ENCODE results near the gene LIPE.

The LIPE gene

DNA sequence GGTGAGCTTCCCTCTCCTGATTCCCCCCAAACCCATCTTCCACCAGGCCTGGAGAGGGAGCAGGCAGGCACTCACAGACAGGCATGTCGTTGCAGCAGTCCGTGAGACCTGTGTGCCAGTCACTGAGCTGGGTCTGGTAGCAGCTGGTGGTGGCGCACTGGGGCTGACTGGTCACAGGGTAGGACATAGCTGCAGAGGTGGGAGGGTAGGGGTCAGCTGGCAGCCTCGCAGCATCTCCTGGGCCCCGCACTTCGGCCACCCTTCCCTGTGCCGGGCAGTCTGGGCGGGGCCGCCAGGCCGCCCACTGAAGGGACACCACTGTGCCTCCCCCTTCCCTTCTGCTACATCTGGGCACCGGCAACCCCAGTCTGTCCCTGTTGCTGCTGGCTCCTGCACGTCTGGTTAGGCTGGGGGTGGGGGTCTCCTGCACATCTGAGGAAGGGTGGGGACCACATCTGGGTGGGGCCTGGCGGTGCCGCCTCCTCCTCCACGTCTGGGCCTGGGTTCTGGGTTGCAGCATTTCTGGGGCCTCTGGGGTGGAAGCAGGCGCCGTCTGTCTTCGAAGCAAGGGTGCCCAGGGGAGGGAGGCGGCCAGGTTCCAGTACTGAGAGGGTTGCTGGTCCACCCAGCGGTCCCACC, 38.2 kb downstream of the LIPE start:
- Mint-ChIP-seq H3K4me3 (no peak overlapping the region), H3K9me3 (no peaks in the 10 kb centered on the region), H3K27ac (no peak overlapping the region), H3K27me3 (peaks cover 50% of the 10 kb centered on the region), H3K4me1 (peaks cover 9% of the 10 kb centered on the region)
- ATAC-seq (no peak), DNase-seq (no peak)

DNA sequence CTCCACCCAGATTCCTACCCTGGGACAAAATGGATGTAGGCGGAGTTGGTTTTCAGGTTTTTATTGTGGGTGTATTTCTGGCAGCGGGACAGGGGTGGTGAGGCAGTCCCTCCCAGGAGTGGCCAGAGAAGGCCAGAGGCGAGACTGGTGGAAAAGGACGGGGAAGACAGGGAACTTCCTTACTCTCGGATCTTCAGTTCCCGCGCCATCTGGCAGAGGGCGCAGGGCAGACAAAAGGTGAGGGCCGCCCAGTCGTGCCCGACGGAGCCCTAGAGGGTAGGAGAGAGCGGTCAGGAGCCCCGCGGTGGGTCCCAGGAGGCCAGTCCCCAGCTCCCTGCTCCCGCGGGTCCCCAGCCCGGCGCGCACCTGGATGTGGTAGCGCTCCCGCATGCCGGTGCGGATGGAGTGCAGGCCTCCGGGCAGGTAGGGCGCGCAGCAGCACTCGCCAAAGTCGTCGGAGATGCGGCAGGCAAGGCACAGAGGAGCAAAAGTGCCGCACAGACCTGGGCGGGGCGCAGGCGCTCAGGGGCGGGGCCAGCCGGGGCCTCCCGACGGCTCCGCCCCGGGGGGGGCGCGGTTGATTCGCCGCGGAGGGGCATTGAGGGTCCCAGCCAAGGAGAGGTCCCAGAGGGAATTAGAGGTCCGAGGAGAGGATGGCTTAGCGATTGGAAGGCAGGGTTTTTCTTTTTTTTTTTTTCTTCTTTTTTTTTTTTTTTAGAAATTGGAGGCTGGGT, 40.0 kb downstream of the LIPE start:
- Mint-ChIP-seq H3K4me1 (peaks cover 9% of the 10 kb centered on the region), H3K27me3 (peaks cover 58% of the 10 kb centered on the region), H3K4me3 (peak overlapping the region; percentile 71 to 80), H3K27ac (peak overlapping the region in 1 of 2 donors; percentile 30), H3K9me3 (no peaks in the 10 kb centered on the region)
- DNase-seq (peak; percentile 76 to 78), ATAC-seq (peak; percentile 96)

DNA sequence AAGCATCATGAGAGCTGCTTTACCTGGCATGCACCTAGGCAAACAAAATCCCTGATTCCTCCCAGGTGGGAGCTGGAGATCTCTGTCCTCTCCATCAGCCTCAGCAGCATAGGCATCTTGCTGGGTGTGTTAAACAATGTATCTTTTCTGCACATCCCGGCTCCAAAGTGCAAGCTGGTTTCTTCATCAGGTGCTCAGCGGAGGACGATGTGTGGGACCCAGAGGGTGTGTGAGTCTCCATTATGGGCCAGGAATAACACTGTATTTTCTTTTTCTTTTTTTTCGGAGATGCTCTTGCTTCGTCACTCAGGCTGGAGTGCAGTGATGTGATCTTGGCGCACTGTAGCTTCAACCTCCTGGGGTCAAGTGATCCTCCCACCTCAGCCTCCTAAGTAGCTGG, 47.0 kb downstream of the LIPE start:
- ATAC-seq (no peak), DNase-seq (no peak)
- H3K27me3 Mint-ChIP-seq = peaks cover 29% of the 10 kb centered on the region
- no peak overlapping the region for H3K27ac Mint-ChIP-seq
- H3K9me3 Mint-ChIP-seq = no peaks in the 10 kb centered on the region
- H3K4me1 Mint-ChIP-seq = peaks cover 22% of the 10 kb centered on the region
- H3K4me3 Mint-ChIP-seq = no peak overlapping the region

DNA sequence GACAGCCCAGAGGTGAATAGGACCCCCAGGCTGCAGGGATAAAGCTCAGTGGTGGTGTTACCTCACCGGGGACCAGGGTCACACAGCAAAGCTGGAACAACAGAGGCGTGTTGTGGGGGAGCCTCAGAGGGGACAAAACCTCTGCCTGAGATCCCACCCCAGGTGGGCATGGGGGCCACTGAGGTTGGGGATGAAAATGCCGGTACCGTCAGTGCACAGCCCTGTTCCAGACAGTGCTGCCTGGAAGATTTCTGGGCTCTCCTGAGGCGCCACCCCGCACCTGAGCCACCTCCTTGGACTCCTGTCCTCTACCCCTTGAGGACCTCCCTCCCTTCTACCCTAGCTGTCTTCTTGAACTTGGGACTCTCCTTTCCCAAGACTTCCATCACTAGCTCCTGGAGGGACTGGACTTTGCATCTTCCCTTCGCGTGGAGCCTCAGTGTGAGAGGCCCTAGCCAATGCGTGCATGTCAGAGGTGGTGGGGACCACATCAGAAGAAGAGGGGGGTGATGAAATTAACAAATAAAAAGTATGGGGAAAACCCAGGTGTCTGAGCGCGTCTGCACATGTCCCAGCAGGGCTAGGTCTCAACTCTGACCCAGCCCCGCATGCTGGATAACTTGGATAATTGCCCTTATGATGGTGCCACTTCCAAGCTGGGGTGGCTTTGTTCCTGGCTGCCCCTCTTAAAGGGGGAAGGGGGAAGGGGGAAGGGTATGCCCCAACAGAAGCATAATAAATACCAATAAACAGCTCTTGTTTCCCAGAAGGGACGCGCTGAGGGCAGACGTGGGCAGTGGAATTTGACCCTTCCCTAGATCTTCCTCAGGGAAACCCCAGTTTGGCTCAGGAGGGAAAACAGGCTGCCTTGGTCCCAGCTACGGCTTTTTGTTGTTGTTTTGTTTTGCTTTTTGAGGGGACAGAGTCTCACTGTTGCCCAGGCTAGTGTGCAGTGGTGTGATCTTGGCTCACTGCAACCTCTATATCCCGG, 48.7 kb downstream of the LIPE start:
- Mint-ChIP-seq H3K9me3 (no peaks in the 10 kb centered on the region), H3K27me3 (peaks cover 29% of the 10 kb centered on the region), H3K4me1 (peaks cover 22% of the 10 kb centered on the region), H3K4me3 (peak overlapping the region; percentile 27 to 58), H3K27ac (peak overlapping the region; percentile 43 to 73)
- ATAC-seq (peak; percentile 90), DNase-seq (peak; percentile 33 to 47)

DNA sequence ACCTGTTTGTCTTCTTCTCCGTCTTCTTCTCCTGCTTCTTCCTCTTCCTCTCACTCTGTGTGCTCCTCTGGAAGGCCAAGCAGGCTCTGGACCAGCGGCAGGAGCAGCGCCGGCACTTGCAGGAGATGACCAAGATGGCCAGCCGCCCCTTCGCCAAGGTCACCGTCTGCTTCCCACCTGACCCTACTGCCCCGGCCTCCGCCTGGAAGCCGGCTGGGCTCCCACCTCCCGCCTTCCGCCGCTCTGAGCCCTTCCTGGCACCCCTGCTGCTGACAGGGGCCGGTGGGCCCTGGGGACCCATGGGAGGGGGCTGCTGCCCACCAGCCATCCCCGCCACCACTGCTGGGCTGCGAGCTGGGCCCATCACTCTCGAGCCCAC, 51.0 kb downstream of the LIPE start:
- Mint-ChIP-seq H3K27ac (no peak overlapping the region), H3K9me3 (no peaks in the 10 kb centered on the region), H3K4me1 (peaks cover 22% of the 10 kb centered on the region), H3K4me3 (no peak overlapping the region), H3K27me3 (peaks cover 11% of the 10 kb centered on the region)
- DNase-seq = no peak
- ATAC-seq = no peak

DNA sequence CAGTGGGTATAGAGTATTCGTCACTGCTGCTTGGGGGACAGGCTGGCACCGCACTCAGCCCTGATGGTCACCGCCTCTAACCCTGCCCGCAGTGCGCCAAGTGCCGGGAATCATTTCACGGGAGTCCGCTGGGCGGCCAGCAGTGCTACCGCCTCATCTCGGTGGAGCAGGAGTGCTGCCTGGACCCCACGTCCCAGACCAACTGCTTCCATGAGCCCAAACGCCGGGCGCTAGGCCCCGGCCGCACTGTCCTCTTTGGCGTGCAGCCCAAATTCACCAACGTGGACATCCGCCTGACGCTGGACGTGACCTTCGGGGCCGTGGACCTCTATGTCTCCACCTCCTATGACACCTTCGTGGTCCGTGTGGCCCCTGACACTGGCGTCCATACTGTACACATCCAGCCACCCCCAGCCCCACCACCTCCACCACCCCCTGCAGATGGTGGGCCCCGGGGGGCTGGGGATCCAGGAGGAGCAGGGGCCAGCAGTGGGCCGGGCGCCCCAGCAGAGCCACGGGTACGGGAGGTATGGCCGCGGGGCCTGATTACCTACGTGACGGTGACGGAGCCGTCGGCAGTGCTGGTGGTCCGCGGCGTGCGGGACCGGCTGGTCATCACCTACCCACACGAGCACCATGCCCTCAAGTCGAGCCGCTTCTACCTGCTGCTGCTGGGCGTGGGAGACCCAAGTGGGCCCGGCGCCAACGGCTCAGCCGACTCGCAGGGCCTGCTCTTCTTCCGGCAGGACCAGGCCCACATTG, 51.6 kb downstream of the LIPE start:
- Mint-ChIP-seq H3K4me3 (no peak overlapping the region), H3K4me1 (peaks cover 22% of the 10 kb centered on the region), H3K9me3 (no peaks in the 10 kb centered on the region), H3K27me3 (peaks cover 9% of the 10 kb centered on the region), H3K27ac (no peak overlapping the region)
- DNase-seq (no peak), ATAC-seq (peak; percentile 43)

DNA sequence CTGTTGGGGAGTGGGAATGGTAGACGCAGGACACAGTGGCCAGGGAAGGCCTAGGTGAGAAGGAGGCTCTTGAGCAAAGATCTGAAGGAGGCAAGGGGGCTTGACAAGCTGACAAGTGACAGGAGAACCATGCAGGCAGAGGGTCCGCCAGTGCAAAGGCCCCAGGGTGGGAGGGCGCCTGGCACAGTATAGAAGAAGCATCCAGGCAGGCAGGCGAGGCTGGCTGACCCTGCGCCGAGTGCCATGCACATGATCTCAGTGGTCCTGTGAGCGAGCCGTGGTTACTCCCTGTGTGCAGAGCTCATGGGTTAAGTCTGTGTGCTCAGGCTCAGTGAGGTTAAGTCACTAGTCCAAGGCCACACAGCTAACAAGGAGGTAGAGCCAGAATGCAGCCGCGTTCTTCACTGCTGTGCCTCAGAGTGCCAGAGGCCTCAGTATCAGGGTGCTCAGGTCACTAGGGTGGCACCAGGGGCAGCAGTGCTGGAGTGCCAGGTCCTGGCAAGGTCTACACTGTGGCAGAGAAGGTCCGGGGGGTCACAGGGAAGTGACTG, 52.3 kb downstream of the LIPE start:
- Mint-ChIP-seq H3K27me3 (peaks cover 2% of the 10 kb centered on the region), H3K27ac (no peak overlapping the region), H3K4me1 (peaks cover 22% of the 10 kb centered on the region), H3K9me3 (no peaks in the 10 kb centered on the region), H3K4me3 (no peak overlapping the region)
- DNase-seq (no peak), ATAC-seq (no peak)

DNA sequence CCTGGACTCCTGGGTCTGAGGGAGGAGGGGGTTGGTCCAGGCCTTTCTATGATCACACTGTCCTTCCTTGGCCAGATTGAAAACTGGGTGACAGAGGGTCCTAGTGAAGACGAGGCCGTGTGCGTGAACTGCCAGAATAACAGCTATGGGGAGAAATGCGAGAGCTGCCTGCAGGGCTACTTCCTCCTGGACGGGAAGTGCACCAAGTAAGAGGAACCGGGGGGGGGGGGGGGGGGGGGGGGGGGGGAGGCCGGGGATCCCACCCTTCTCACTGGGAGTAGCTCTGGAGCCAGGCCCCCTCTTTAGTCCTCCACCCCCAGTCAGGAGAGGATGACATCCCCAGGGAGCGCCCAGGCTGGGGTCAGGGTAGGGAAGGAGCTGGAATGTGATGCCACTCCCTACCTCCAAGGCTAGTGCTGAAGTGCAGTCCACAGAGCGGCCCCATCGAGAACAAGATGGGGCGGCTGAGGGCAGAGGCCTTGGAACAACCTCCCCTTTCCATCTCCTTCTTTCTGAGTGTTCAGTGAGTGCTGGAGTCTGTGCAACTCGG, 56.5 kb downstream of the LIPE start:
- ATAC-seq = no peak
- peak overlapping the region in 1 of 2 donors; percentile 26 for H3K27ac Mint-ChIP-seq
- DNase-seq = no peak
- no peaks in the 10 kb centered on the region for H3K9me3 Mint-ChIP-seq
- H3K4me3 Mint-ChIP-seq = no peak overlapping the region
- H3K4me1 Mint-ChIP-seq = no peaks in the 10 kb centered on the region
- no peaks in the 10 kb centered on the region for H3K27me3 Mint-ChIP-seq

DNA sequence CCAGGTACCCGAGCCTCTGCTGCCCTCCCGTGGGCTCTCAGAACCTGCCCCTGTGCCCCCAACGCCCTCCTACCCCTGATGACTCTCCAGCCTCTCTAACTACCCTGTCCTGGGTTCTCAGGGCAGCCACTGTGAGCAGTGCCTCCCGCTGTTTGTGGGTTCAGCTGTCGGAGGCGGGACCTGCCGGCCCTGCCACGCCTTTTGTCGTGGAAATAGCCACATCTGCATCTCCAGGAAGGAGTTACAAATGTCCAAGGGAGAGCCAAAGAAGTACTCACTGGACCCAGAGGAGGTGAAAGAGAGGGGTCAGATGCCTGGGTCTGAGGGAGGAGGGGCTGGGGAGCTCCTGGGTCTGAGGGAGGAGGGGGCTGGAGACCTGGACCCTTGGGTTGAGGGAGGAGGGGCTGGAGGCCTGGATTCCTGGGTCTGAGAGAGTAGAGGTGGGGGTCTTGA, 57.1 kb downstream of the LIPE start:
- no peak overlapping the region for H3K4me3 Mint-ChIP-seq
- H3K4me1 Mint-ChIP-seq = no peaks in the 10 kb centered on the region
- no peaks in the 10 kb centered on the region for H3K9me3 Mint-ChIP-seq
- DNase-seq (no peak), ATAC-seq (no peak)
- peak overlapping the region; percentile 26 to 90 for H3K27ac Mint-ChIP-seq
- H3K27me3 Mint-ChIP-seq = no peaks in the 10 kb centered on the region

DNA sequence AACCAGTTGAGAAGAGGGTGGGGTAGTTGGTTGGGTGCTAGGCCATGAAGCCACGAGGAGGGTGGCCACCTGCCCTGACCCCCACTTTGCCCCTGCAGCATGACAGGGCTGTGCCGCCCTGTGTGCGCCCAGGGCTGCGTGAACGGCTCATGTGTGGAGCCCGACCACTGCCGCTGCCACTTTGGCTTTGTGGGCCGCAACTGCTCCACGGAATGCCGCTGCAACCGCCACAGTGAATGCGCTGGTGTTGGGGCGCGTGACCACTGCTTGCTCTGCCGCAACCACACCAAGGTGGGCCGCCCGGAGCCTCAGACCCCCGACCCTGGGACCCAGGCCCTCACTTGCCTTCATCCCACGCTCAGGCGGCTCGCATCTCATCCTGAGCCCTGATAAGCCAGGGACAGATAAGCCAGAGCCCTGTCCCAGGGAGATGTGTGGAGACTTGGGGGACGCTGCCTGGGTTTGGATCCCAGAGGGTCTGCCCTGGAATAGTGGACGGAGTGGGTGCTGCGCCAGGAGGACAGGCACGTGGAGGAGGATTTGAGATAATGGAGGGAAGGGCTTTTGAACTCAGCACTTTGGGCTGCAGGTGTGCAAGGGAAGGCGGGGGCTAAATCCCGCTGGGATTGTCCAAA, 57.6 kb downstream of the LIPE start:
- Mint-ChIP-seq H3K4me3 (no peak overlapping the region), H3K4me1 (no peaks in the 10 kb centered on the region), H3K27me3 (no peaks in the 10 kb centered on the region), H3K27ac (no peak overlapping the region), H3K9me3 (no peaks in the 10 kb centered on the region)
- ATAC-seq (no peak), DNase-seq (no peak)

DNA sequence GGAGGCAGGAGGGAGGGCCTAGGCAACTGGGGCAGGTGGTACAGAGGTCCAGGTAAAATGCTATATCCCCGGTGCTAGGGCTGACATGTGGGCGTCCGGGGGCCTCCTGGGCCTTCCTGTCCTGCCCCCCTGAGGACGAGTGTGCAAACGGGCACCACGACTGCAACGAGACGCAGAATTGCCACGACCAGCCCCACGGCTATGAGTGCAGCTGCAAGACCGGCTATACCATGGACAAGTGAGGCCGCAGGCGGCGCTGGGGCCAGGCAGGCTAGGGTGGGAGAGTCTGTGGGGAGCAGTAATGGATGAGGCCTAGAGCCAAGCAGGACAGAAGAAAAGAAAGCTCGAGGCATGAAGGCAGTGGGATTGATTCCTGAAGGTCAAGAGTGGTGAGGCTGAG, 58.4 kb downstream of the LIPE start:
- H3K27me3 Mint-ChIP-seq = no peaks in the 10 kb centered on the region
- no peak overlapping the region for H3K27ac Mint-ChIP-seq
- peaks cover 0 to 2% of the 10 kb centered on the region in 2 donors for H3K9me3 Mint-ChIP-seq
- no peak overlapping the region for H3K4me3 Mint-ChIP-seq
- ATAC-seq (no peak), DNase-seq (no peak)
- H3K4me1 Mint-ChIP-seq = no peaks in the 10 kb centered on the region

DNA sequence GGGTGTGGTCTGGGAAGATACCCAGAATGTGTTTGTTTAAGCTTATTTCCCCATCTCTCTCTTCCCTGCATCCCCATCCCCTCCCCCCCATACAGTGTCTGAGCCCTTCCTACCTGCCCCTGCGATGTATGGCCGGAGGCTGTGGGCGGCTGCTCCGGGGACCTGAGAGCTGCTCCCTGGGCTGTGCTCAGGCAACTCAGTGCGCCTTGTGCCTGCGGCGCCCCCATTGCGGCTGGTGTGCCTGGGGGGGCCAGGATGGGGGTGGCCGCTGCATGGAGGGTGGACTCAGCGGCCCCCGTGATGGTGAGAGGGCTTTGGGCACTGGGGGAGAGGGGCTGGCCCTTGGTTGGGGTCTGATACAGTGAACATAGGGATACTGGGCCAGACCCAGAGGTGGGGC, 58.8 kb downstream of the LIPE start:
- DNase-seq (no peak), ATAC-seq (no peak)
- Mint-ChIP-seq H3K4me1 (no peaks in the 10 kb centered on the region), H3K9me3 (peaks cover 0 to 6% of the 10 kb centered on the region in 2 donors), H3K4me3 (no peak overlapping the region), H3K27ac (no peak overlapping the region), H3K27me3 (no peaks in the 10 kb centered on the region)

DNA sequence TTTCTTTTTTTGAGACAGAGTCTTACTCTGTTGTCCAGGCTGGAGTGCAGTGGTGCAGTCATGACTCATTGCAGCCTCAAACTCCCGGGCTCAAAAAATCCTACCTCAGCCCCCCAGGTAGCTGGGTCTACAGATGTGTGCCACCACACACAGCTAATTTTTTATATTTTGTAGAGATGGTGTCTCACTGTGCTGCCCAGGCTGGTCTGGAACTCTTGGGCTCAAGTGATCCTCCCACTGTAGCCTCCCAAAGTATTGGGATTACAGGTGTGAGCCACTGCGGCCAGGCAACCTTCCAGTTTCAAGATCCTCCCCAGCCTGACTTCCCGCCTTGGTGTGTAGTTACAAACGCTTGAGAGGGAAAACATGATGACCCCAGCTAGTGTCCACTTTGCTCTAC, 59.3 kb downstream of the LIPE start:
- no peaks in the 10 kb centered on the region for H3K4me1 Mint-ChIP-seq

DNA sequence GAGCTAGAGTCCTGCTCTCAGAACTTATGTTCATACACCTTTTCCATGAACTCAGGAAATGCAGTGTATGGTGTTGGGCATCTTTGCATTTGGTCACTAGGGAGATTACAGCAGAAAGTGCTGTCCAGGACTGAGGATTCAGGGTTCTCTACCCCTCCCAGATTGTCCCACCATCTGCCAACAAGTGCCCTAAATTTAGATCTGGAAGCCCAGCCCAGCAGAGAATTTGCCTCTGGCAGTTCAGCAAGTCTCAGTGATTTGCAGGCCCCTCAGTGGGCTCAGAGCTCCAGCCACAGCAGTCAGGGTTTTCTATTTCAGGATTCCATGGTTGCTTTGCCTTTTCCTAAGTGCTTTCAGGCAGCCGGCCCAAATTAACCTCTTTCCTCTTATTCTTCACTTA, 60.5 kb downstream of the LIPE start:
- DNase-seq (no peak), ATAC-seq (no peak)
- Mint-ChIP-seq H3K27me3 (no peaks in the 10 kb centered on the region), H3K9me3 (peaks cover 0 to 6% of the 10 kb centered on the region in 2 donors), H3K4me1 (no peaks in the 10 kb centered on the region), H3K27ac (no peak overlapping the region), H3K4me3 (no peak overlapping the region)

More for the DNA sequence above, 59.3 kb downstream of the LIPE start:
- H3K9me3 Mint-ChIP-seq = peaks cover 0 to 6% of the 10 kb centered on the region in 2 donors
- H3K27ac Mint-ChIP-seq = peak overlapping the region; percentile 3 to 76
- ATAC-seq (no peak), DNase-seq (no peak)
- no peak overlapping the region for H3K4me3 Mint-ChIP-seq
- no peaks in the 10 kb centered on the region for H3K27me3 Mint-ChIP-seq

Data from stimulated activated naive CD8-positive, alpha-beta T cell treated with anti-CD3 and anti-CD28 coated beads, Interleukin-15, amount 100 ng/mL, for 72 hours (primary cell).